Left ventricle myocardium superior (tissue), 1 donor: Measurements from ENCODE around the gene COL4A5. TPM values are rescaled to one million over a fixed set of nuclear protein-coding genes. Genes with fewer than 3 reads are reported as not detected.
A peak's percentile ranks its signal among the peaks of the same experiment; 100 is the strongest.
"Not testable (repeated sequence)": the region's sequence is repeated elsewhere in the genome, so short reads cannot be mapped to it uniquely, and the experiment has no call there.

Experiments used
- ATAC-seq: fragments of 200-7000 bp; cut with Tn5 transposase; one replicate; pipeline ENCODE4 v1.9.1; 2020; ENCODE audit warnings: mild to moderate bottlenecking, moderate library complexity
- DNase-seq: peaks from one replicate; pipeline ENCODE4 v3.0.0-alpha.2; 2020
- intact Hi-C: fragments of 100-400 bp; cut with micrococcal nuclease; formaldehyde crosslinking; loops from one replicate; pipeline ENCODE4 v1.11.0; 2022
- total RNA-seq: library from RNA; stranded (reverse); fragmentation: NEBNext Ultra II Directional; extraction: Animal tissue kit (Norgen Biotek cat#: 25700); gene quantifications from one replicate; pipeline ENCODE4 v1.2.1, GENCODE V29; 2021
- donor health status: DM: no; HTN: yes; CAD: no; lungs with severe emphysema.

Gene COL4A5
- total RNA-seq, 1 donor from 2014 or later, result 7.3 TPM

GRCh38 chrX:108442901-108443464, 3.3 kb downstream of the COL4A5 start:
- DNase-seq, result no peak
- no peak for ATAC-seq
- intact Hi-C loops, result no loop called here

- DNase-seq (no peak), ATAC-seq (no peak)
- intact Hi-C loops, result no loop called here
Observed at GRCh38 chrX:108447303-108447702, 7.7 kb downstream of the COL4A5 start.

- DNase-seq (no peak), ATAC-seq (no peak)
- intact Hi-C loops, result no loop called here
Observed at GRCh38 chrX:108453841-108454240, 14.2 kb downstream of the COL4A5 start.

- DNase-seq, result no peak
- intact Hi-C loops, result no loop called here
- ATAC-seq, result peak; percentile 38
Observed at GRCh38 chrX:108456971-108457477, 17.4 kb downstream of the COL4A5 start.

- no peak for ATAC-seq
- DNase-seq, result no peak
- intact Hi-C loops, result no loop called here
Observed at GRCh38 chrX:108464604-108465003, 25.0 kb downstream of the COL4A5 start.

GRCh38 chrX:108468486-108468885, 28.8 kb downstream of the COL4A5 start:
- DNase-seq (no peak), ATAC-seq (no peak)
- intact Hi-C loops, result no loop called here

GRCh38 chrX:108473979-108474378, 34.3 kb downstream of the COL4A5 start:
- no peak for DNase-seq
- intact Hi-C loops, result no loop called here
- no peak for ATAC-seq

GRCh38 chrX:108481528-108481927, 41.9 kb downstream of the COL4A5 start:
- ATAC-seq, DNase-seq, intact Hi-C loops: not testable (repeated sequence)

- intact Hi-C loops, result no loop called here
- ATAC-seq, result no peak
- DNase-seq, result no peak
Observed at GRCh38 chrX:108484251-108484650, 44.6 kb downstream of the COL4A5 start.

GRCh38 chrX:108485960-108486359, 46.3 kb downstream of the COL4A5 start:
- DNase-seq (no peak), ATAC-seq (no peak)
- intact Hi-C loops, result no loop called here

GRCh38 chrX:108494406-108495090, 54.9 kb downstream of the COL4A5 start:
- intact Hi-C loops, result no loop called here
- DNase-seq (no peak), ATAC-seq (no peak)

- intact Hi-C loops, result no loop called here
- ATAC-seq, result no peak
- DNase-seq, result no peak
Observed at GRCh38 chrX:108511721-108512120, 72.1 kb downstream of the COL4A5 start.

GRCh38 chrX:108516184-108516583, 76.5 kb downstream of the COL4A5 start:
- ATAC-seq (no peak), DNase-seq (no peak)
- intact Hi-C loops, result no loop called here

GRCh38 chrX:108527724-108528123, 88.1 kb downstream of the COL4A5 start:
- DNase-seq (no peak), ATAC-seq (no peak)
- intact Hi-C loops, result no loop called here

GRCh38 chrX:108537005-108537404, 97.4 kb downstream of the COL4A5 start:
- intact Hi-C loops, result no loop called here
- ATAC-seq (peak; percentile 47), DNase-seq (no peak)

- intact Hi-C loops, result no loop called here
- DNase-seq, result no peak
- no peak for ATAC-seq
Observed at GRCh38 chrX:108541286-108541685, 101.6 kb downstream of the COL4A5 start.

GRCh38 chrX:108557580-108557979, 117.9 kb downstream of the COL4A5 start:
- ATAC-seq, result no peak
- intact Hi-C loops, result no loop called here
- no peak for DNase-seq

- no peak for ATAC-seq
- intact Hi-C loops, result no loop called here
- no peak for DNase-seq
Observed at GRCh38 chrX:108558217-108558616, 118.6 kb downstream of the COL4A5 start.

GRCh38 chrX:108573136-108573535, 133.5 kb downstream of the COL4A5 start:
- intact Hi-C loops, result no loop called here
- ATAC-seq (no peak), DNase-seq (no peak)

GRCh38 chrX:108582151-108582550, 142.5 kb downstream of the COL4A5 start:
- intact Hi-C loops, result no loop called here
- ATAC-seq, result no peak
- no peak for DNase-seq

- intact Hi-C loops, result no loop called here
- no peak for ATAC-seq
- no peak for DNase-seq
Observed at GRCh38 chrX:108584617-108585211, 145.1 kb downstream of the COL4A5 start.
